HG02870 (cell line): Measurements from ENCODE around the gene GABBR2.
"Not testable (repeated sequence)": the region's sequence is repeated elsewhere in the genome, so short reads cannot be mapped to it uniquely, and the experiment has no call there.

Source experiments
- ATAC-seq: cut with Tn5 transposase; IDR thresholded peaks from one replicate; pipeline ENCODE4 v1.9.1; 2021; ENCODE audit warnings: mild to moderate bottlenecking, moderate library complexity; ENCODE audit not compliant: unreplicated experiment

GABBR2 gene

GRCh38 chr9:98688710-98689495 lies 19.8 kb downstream of the GABBR2 start:
- no peak for ATAC-seq

DNA sequence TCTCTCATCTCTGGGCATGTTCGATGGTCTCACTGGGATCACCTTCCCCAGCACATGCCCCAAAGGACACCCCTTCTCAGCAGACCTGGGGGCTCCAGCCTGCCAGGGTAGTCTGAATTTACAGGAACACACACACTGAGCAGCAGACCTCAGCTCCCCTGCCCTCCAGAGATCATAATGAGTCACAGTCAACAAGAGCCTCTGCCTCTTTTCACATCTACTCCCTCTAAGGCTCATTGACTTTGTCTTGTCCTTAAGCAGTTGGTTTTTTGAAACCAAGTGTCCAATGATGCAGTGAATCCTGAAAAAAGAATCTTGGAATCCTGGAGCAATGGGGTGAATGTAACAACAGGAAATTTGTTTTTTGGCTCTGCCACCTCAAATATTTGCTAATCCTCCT lies 20.8 kb downstream of the GABBR2 start:
- ATAC-seq, result no peak

DNA sequence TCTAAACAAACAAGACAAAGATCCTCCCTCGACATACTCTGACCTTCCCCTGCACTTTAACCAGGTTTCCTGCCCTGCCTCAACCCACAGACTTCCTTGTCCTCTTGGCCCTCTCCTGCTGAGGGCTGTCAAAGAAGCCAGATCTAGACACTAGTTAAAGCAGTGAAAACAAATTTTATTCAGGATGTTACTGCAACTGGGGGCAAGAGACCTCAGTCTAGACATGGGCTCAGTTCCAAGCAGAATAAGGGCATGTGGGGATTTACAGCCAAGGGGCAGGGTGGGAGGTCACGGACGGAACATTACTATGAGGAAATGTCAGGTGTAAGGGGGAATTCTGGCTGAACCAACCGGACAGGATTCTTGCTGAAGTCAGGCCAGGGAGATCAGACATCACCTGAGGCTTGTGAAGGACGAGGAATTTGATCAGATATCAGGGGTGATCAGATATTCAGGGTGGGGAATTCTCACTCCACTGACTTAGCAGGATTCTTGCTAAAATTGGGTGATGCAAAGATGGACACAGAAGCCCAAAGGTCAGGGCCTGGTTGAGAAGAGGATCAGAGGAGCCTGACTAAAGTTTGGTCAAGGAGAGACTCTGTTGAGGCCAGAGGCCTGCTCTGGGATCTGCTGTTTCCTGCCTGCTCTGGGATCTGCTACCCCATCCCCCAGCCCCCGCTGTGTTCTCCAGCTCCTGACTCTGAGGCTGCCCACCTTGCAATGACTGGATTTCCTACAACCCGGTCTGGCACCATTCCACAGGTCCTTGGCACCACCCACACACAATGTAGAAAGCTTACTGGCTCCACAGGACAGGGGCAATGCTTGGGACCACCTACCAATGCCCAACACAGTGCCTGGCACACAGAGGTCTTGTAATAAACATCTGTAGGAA lies 21.5 kb downstream of the GABBR2 start:
- no peak for ATAC-seq

GRCh38 chr9:98684816-98685215 lies 23.9 kb downstream of the GABBR2 start:
- not testable (repeated sequence) for ATAC-seq

DNA sequence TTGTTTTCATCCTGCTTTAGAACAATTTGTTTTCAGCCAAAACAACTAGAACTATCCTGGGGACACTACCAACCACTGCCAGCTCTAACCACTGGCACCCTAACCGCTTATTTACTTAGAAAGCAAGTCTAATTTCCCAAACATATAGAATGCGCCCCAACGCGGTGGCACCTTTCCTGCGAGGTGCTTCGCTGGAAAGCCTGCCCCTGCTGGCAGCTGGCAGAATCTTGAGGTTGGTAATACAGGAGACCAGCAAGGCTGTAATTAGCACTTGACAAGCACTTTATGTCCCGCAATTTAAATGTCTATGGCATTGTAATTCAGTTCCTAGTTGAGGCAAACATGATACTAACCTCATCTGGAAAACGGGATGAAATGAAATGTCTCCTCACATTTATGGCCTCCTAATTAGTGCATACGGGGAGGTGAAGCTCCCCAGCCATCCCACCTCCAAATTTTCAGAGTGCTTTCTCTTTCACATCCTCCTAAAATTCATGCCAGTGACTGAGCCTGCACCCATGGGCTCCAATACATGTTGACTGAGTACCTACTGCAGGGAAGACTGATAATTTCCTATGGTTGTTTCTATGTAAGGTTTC lies 30.4 kb downstream of the GABBR2 start:
- ATAC-seq, result no peak

- ATAC-seq, result no peak
These were observed 35.1 kb downstream of the GABBR2 start for GRCh38 chr9:98673681-98674080.

DNA sequence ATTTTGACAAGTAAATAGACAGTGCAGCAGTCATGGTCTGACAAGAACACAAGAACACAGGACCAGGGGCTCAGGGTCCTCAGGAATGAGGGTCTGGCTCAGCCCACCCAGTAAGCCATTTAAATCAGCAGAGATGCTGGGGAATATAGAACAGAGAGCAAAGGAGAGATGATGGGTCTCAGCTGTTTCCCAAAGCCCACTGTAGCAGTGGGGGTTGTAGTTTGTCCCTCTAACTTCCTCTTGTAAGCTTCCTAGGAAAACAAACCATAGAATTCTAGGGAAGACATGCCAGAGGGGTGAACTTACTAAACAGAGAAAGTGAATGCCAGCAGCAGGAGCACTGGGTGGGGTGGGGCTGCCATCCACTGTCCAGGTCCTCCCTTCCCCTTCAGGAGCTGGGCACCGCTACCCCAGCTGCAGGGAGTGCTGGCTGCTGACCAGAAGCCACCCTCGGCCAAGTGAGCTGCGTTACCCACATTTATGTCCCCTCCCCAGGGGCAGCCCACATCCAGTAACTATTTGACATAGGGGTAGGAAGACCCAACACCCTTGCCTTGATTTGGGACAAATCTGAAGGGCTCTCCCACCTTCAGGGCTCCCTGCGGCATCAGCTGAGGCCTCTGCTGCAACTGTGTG lies 41.6 kb downstream of the GABBR2 start:
- no peak for ATAC-seq

DNA sequence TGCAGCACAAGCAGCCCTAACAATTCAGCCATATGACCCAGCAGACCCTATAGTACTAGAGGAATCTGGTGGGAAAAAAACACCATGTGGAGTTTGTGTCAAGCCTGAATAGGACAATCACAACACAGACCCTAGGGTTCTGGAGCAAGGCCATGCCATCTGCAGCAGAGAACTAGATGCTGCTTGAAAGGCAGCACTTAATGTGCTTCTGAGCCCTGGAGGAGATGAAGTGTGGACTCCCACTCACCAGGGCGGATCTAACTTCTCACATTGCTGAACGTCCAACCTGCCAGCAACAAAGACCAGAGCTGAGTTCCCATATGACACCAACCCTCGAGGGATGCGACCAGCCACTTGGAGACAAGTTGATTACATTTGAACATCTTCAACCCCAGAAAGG lies 43.2 kb downstream of the GABBR2 start:
- ATAC-seq, result no peak

DNA sequence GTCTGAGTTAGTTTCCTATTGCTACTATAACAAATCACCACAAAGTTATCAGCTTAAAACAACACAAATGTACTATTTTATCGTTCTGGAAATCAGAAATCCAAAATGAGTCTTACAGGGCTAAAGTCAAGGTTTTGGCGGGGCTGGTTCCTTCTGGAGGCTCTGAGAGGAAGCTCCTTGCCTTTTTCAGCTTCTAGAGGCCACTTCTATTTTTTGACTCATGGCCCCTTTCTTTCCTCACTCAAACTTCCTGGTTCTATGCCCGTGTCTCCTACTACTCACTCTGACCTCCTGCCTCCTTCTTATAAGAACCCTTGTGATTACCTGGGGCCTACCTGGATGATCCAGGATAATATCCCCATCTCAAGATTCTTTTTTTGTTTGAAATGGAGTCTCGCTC lies 48.2 kb downstream of the GABBR2 start:
- no peak for ATAC-seq

GRCh38 chr9:98658951-98659351 lies 49.8 kb downstream of the GABBR2 start:
- ATAC-seq, result no peak

- ATAC-seq, result no peak
These were observed 50.8 kb downstream of the GABBR2 start for GRCh38 chr9:98657897-98658296.

DNA sequence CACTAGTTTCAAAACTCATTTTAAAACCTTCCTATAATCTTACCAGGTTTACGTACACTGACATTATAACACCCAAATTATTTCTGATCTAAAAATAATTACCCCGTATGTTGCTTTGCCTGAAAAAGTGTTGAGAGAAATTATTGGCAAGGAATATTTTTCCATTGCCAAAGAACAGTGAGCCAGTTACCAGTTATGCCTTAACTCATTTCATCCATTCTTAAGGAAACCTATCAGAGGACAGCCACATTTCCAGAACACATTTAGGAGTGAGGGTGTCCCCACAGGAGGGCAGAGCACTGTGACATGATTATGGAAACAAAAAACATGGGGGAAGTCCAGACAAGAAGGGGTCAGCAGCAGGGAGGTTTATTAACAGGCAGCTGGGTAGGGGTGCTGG lies 52.2 kb downstream of the GABBR2 start:
- ATAC-seq, result no peak

GRCh38 chr9:98655428-98655827 lies 53.3 kb downstream of the GABBR2 start:
- ATAC-seq, result not testable (repeated sequence)

GRCh38 chr9:98654247-98654646 lies 54.5 kb downstream of the GABBR2 start:
- ATAC-seq, result no peak

GRCh38 chr9:98652741-98653140 lies 56.0 kb downstream of the GABBR2 start:
- no peak for ATAC-seq

DNA sequence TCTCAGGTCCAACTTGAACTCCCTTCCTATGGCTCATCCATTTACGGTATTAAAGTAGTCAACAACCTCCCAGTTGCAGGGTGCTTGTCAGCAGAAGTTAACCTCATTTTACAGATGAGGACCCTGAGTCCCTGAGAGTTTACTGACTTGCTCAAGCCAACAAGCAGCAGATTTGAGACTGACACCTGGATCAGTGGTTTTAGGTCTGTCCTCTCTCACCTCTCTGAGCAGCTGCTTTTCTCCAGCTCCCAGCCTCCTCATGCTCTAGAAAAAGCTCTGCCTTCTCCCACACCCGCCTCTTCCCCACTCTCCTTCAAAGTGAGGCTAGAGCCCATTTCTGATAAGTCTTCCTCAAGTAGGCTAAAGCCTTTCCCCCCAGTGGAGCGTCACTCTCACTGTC lies 56.4 kb downstream of the GABBR2 start:
- no peak for ATAC-seq

DNA sequence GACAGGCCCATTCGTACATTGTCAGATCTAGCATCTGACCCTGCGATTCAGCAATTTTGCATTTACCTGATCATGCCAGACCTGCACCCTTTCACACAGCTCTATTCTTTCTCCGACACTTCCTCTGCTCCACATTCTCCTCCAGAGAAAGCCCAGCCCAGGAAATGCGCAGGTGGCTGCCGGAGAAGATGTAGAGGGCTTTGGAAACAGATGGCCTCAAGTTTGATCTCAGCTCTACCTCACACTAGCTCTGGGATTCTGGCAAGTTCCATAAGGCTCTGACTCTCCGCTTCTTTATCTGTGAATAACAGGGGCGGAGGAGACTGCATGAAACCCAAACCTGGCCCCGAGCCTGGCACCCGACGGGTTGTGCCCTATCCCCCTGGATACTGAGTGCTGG lies 61.5 kb downstream of the GABBR2 start:
- ATAC-seq, result no peak

DNA sequence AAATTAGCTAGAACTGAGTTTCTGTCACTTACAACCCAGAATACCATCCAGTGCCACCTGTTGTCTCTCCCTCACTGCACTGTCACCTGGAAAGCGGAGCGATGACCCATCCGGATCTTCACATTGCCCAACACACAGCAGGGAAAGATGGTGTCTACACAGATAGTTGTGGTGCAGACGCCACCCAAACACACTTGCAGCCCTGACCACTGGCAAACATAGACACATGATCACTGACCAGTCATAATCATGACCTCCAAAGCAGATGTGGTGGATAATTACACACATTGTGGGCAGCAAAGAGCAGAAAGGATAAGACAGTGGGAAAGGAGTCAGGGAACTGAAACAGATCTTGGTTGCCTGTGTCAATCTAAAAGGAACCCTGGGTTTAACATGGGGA lies 64.7 kb downstream of the GABBR2 start:
- no peak for ATAC-seq

DNA sequence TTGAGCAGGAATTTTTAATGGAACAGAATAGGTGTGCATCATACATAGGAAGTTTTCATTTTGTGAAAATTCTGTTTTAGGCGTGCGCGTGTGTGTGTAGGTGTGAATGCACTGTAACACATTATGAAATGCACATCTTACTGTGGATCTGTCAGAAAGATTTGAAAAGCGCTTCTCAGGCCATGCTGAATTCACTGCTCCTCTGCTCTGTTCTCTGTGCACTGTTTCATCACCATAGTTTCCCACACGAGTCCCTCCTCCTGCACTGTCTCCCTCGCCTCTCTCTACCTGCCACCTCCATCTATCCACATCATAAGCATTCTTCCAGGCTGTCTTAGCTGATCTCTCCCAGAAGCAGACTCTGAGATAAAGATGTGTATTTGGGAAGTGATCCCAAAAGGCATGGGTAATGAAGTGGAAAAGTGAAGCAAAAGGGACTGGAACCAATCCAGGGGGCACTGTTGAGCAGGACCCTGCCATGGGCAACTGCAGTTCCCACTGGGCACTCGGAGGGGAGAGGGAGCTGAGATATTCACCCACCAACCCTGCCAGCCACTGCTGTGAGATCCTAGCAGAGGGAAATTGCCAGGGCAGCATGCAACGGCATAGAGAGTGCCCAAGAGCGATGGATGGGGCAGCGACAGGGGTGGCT lies 65.9 kb downstream of the GABBR2 start:
- ATAC-seq, result no peak

- ATAC-seq, result no peak
These were observed 67.0 kb downstream of the GABBR2 start for GRCh38 chr9:98641695-98642094.

GRCh38 chr9:98640394-98640793 lies 68.3 kb downstream of the GABBR2 start:
- ATAC-seq, result no peak
